HG02763 (cell line): ENCODE data around the gene ERI2.
"Not testable (repeated sequence)": the region's sequence is repeated elsewhere in the genome, so short reads cannot be mapped to it uniquely, and the experiment has no call there.

Source experiments
- ATAC-seq: cut with Tn5 transposase; IDR thresholded peaks from one replicate; pipeline ENCODE4 v1.9.1; 2021; ENCODE audit warnings: mild to moderate bottlenecking, moderate library complexity; ENCODE audit not compliant: unreplicated experiment

The ERI2 gene

DNA sequence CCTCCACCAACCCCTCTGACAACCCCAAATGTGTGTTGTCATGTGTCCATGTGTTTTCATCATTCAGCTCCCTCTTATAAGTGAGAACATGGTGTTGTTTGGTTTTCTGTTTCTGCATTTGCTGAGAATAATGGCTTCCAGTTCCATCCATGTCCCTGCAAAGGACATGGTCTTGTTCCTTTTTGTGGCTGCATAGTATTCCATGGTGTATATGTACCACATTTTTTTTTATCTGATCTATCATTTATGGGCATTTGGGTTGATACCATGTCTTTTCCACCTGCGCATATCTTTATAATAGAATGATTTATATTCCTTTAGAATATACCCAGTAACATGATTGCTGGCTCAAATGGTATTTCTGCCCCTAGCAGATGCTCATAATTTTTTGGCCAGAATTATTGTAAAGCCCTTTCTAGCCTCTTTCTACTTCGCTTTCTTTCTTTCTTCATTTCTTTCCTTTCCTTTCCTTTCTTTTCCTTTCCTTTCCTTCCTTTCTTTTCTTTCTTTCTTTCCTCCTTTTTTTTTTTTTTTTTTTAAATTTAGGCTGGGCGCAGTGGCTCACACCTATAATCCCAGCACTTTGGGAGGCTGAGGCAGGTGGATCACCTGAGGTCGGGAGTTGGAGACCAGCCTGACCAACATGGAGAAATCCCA, 12.8 kb upstream of the ERI2 start:
- no peak for ATAC-seq

DNA sequence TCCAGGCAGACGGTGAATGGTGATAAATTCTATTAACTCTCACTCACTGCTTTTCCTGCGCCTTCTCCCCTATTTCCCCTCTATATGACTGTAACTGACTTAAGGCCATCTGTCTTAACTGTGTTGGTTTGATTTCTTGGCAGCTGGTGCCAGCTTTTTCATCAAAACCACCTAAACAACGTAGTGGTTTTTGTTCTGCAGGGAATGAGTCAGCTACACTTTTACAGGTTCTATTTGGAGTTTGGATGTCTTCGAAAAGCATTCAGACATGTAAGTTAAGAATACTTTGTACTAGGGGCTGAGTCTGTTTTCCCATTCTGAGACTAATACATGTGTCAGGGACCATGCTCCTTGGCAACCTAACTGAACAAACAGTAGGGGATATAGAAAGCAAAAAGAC, 8.5 kb upstream of the ERI2 start:
- ATAC-seq: no peak

DNA sequence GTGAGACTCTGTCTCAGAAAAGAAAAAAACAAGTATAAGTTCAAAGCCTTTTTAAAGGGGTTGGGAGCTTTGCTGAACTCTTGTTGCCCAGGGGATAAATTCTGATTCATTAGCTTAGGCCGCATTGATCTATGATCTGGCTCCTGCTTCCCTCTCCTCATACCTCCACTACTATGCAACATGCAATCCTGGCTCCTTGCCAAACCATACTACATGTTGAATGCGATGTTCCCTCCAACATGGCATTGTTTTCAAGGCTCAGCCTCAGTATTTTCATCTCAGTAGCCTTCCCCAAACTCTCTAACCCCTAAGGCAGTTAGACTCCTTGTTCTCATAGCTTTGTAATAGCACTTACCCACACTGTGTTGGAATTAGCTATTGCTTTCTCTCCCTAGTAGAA, 6.2 kb upstream of the ERI2 start:
- no peak for ATAC-seq

DNA sequence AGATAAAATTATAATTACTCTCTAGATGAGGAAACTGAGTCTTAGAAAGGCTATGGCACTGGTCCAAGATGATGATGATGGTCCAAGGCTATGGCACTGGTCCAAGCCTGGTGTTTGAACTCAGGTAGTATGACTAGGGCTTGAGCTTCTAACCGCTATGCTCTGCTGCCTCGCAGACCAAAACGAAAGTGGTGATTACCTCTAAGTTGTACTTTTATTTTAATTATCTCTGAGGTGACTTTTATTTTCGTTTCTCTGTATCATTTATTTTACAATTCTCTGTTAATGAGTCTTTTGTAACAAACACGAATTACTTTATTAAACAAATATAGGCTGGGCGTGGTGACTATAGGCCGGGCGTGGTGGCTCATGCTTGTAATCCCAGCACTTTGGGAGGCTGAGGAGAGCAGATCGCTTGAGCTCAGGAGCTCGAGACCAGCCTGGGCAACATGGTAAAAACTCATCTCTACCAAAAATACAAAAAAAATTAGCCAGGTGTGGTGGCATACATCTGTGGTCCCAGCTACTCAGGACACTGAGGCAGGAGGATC, 5.7 kb upstream of the ERI2 start:
- ATAC-seq: no peak

DNA sequence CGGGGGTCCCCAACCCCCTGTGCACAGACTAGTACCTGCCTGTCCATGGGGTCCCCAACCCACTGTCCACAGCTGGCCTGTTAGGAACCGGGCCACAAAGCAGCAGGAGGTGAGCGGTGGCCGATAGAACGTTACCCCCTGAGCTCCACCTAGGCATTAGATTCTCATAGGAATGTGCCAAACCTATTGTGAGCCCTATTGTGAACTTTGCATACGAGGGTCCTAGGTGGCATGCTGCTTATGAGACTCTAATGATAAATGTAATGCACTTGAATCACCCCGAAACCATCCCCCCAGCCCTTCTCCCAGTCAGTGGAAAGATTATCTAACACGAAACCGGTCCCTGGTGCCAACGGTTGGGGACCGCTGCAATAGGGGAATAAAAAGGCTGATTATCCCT, 1.6 kb upstream of the ERI2 start:
- ATAC-seq: no peak

DNA sequence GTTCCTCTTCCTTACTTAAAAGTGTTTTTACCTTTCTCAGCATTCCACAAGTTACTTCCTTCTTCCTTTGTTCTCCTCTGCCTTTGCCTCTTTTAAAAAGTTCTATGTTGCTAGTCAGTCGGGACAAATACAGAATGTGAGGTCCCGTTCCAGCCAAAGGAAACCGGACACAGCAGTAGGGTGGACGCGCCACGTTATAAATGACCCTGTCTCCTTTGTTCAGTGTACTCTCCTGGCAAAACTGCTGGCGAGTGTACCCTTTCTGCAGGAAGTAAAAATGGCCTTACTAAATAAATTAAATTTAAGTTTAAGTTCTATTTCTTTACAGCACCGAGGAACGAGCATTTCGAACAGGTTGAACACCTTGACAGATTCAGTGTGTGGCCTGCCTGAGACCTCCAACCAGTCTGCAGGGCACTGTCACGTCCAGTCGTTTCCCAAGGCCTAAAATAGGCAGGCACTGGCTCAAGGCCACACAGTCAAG, 546 bp downstream of the ERI2 start:
- ATAC-seq: not testable (repeated sequence)

DNA sequence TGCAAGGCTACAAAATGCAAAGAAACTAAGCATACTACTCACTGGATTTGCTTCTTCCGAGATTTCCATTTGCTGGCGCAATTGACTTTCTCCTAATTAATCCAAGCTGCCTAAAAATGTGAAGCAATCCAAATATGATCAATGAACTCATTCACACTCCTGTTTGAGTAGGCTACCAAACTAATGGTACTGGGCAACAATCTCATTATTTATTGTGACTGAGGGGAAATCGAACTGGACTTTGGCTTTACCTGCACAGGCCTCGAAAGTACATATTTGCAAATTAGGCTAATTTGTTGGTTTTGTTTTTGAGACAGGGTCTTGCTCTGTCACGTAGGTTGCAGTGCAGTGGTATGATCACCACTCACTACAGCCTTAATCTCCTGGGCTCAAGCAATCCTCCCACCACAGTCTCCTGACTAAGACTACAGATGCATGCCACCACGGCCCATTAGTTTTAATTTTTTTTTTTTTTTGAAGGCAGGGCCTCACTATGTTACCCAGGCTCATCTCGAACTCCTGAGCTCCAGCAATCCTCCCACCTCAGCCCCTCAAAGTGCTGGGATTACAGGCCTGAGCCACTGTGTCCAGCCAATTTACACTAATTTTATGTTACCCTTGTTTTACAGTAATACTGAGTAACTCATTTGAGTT, 2.6 kb downstream of the ERI2 start:
- ATAC-seq: no peak

DNA sequence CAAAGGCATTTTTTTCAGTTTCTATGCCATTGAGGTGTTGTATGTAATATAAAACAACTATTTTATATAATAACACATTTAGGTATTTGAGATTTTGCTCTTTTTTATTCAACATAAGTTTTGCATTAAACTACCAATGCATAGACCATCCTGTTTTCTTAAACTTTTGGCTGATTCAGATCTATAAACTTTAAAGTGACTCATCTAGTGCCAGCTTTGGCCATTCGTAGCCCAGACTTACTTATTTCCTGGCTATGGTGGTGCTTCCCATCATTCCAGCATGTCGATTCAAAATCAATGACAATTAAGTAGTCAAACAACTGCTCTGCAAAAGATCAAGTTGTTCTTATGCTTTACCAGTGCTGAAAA, 3.1 kb downstream of the ERI2 start:
- no peak for ATAC-seq

DNA sequence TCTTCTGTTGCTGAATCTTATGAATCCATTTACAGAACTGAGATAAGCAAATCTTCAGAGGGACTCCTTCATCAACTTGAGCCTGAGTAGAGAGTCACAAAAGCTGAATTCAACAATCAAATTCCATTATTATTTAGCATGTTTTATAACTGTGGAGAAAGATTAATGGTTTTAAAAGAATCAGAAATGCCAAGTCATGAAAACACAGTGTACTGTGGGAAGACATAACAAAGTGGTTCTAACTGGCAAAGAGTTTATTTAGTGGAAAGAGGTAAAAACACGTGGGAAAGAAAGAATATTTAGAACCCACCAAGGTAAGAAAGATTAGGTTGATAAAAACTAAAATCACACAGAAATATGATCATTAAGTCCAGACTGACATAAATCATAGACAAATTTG, 5.0 kb downstream of the ERI2 start:
- no peak for ATAC-seq

DNA sequence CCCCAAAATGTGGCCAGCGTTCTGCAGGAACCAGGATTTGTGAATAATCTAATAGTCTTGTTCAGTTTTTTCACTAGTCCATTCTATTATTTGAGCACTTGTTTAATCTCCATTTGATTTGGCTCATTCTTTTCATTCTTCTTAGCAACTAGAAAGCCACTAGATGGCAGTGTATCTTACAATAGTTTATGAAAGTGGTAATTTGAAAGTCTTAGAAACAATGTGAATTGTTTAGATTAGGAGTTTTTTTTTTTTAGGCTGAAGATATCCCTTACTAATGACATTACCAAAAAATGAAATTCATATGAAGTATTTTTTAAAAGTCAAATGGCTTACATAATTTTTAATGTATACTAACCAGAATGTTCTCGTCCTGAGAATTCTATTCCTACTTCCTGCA, 6.7 kb downstream of the ERI2 start:
- no peak for ATAC-seq

DNA sequence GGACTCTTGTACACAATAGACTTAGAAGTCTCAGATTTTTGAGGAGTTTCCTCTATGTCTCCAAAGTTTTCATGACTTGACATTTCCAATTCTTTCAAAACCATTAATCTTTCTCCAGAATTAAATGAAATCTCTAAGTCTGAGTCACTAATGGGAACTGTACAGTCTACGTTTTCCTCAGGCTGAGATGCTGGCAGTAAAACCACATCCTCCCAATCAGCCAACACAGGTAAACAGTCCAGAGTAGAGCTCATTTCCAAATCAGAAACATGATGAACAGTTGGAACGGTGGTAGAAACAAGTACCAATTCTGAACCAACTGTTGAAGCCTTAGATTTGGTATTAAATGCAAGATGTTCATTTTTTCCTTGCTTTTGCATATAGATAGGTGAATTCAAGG, 7.9 kb downstream of the ERI2 start:
- ATAC-seq: no peak

DNA sequence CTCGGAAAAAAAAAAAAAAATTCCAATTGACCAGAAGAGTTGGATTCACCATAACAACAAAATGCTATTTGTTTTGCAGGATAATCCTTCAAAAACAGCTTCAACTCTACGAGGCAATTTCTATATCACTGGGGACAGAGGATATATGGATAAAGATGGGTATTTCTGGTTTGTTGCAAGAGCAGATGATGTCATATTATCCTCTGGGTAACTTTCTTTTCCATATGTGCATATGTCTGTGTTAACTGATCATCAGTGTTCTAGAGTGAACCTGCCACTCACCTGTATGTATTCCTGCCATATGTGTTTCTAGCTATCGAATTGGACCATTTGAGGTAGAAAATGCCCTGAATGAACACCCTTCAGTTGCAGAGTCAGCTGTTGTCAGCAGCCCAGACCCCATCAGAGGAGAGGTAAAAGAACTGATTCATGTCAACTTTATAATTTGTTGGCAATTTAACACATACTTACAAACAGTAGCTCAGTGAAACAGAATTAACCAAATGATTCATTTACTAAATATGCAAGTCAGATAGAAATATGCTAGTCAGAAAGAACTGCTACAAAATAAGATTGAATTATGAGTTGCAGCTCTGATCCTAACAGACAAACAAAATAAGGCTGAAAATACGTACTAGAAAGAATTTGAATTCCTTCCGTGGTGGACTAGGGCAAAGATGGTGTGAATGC, 14.2 kb downstream of the ERI2 start:
- no peak for ATAC-seq

DNA sequence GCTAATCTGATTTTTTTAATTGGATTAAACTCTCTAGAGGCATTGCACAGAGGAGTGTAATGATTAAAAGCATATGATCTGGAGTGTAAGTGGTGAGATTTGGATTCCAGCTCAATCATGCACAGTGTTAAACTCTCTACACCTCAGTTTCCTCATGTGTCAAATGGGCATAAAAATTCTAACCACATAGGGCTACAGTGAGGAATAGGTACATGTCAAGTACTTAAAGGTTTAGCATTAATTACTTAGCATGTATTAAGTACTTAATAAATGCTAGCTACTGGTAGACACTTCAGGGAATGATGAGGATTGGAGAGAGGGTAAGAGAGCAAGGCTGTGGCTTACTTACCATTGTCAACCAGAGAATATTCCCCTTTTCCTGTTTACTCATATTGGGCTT, 17.1 kb downstream of the ERI2 start:
- no peak for ATAC-seq

DNA sequence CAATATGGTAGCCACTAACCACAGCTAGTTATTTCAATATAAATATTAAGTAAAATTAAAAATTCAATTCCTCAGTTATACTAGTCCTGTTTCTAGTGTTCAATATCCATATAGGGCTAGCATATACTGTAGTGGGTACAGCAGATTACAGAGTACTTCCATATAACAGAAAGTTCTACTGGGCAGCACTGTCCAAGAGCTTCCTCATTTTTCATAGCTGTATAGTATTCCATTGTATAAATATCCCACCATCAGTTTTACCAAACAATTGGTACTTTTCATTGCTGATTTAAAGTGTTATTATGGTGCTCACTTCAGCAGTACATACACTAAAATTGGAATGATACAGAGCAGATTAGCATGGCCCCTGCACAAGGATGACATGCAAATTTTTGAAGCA, 22.1 kb downstream of the ERI2 start:
- ATAC-seq: no peak

DNA sequence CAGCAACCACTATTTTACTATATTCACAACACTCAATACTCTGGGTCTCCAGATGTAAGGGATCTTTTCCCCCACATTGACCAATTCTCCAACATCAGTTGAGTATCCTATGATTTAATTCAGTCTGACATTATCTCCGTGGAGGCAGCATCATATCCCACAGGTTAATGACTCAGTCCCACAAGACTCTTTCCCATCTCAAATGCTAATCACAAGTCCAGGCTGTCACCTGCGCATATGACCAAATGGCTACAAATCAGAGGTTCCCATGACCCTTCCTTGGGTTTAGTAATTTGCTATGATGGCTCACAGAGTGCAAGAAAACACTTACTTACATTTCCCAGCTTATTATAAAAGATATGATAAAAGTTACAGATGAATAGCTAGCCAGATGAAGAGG, 23.8 kb downstream of the ERI2 start:
- ATAC-seq: no peak

DNA sequence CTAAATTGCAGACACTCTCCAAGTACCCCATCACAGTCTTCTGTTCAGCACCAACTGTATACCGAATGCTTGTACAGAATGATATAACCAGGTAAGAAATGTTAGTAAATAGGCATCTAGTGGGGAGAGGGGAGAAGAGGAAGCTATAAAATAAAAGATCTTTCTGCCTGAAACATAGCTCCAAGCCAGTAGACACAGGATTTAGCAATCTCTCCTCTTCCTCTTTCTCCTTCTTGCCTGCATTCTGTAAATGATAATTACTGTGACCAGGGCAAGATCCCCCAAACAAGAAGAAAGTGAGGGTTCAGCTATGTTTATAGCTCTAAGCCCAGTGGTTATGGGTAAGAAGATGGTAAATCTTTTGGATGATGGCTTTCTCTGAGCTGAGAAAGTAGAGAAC, 24.6 kb downstream of the ERI2 start:
- no peak for ATAC-seq

DNA sequence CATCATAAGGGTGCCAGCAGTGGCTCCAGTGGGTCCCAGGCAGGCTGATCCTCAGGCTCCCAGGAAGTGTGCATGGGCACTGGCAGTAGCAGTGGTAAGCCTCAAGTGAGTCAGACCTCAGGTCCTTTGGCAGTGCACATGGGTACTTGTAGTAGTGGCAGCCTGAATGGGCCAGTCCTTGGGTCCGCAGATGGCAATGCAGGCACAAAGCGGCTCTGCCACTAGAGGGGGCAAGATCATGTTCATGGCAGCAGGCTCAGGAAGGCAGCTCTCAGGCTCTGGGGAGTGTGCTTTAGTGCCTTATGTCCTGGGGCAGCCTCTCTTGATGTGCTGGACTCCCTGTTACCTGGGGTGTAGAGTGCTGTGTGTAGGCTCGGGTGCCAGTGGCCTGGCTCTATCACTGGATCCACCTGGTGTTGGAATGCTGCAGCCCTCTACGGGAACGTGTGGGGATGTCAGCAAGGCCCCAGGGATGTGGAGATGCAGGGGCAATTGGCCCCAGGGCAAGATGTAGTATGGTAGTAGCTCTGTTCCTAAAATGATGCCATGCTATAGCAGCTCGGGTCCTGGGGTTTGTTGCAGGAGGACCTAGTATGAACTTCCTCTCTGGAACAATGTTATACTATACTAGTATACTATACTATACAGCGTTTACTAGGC, 31.4 kb downstream of the ERI2 start:
- ATAC-seq: no peak

DNA sequence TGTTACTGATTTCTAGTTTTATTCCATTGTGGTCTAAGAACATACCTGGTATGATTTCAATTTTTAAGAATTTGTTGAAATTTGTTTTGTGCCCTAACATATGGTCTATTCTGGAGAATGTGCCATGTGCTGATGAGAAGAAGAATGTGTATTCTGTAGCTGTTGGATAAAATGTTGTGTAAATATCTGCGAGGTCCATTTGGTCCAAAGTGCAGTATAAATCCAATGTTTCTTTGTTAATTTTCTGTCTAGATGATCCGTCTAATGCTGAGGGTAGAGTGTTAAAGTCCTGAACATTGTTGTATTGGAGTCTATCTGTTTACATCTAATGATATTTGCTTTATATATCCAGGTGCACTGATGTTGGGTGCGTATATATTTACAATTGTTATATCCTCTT, 32.6 kb downstream of the ERI2 start:
- no peak for ATAC-seq

DNA sequence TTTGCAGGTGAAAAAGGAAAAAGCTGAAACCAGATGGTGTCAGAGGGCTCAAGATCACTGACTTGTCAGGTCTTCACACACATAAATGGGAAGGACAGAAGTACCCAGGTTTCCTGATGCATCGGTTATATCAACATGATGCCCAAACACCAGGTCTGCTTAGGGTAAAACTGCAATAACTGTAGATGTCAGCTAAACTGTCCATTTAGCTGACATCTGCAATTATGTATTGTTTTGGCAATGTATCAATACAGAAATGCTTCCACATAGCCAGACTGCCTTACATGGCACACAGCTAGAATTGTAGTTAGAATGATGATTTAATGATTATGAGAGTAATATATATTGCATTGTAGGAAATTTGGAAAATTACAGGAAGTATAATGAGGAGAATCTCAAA, 37.5 kb downstream of the ERI2 start:
- no peak for ATAC-seq

DNA sequence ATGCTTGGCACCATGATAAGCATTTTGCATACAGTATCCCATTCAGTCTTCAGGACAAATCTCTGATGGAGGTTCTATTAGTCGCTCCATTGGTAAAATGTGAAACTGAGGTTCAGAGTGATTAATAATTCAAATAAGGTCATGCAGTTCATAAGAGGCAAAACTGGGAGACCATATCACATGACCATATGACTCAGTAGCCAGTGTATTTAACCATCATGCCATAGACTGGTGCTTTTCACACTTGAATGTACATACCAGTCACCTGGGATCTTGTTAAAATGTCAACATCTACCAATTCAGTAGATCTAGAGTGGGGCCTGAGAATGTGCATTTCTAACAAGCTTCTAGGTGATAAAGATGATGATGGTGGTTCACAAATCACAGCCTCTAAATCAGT, 38.2 kb downstream of the ERI2 start:
- no peak for ATAC-seq

DNA sequence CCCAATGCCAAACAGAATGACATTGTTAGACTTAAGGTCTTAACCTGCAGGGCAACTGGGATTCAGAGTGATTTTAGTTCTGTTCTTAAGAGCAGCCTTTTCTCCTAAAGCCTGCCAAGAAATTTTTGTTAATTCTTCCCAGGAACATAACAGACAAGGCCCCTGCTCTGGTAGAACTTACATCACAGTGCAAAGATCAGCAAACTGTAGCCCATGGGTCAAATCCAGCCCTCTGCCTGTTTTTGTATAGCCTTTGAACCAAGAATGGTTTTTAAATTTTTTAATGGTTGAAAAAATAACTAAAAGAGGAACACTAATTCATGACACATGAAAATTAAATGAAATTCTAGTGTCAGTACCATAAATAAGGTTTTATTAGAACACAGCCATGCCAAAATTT, 38.7 kb downstream of the ERI2 start:
- ATAC-seq: no peak

DNA sequence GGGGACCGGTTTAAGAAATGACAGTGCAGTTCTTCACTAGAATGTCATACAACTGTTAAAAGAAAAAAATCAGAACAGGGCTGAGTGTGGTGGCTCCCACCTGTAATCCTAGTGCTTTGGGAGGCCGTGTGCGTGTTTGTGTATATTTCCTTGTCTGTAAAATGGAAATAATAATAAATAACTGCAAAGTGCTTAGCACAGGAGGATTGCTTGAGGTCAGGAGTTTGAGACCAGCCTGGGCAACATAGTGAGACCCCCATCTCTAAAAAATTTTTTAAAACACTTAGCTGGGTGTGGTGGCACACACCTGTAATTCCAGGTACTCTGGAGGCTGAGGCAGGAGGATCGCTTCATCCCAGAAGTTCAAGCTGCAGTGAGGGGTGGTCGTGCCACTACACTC, 40.0 kb downstream of the ERI2 start:
- ATAC-seq: no peak
